WTC11 (cell line): Measurements from ENCODE around the gene METRN. TPM values are rescaled to one million over a fixed set of nuclear protein-coding genes. Genes with fewer than 3 reads are reported as not detected.

Experiments used
- ATAC-seq: fragments of 200-7000 bp; cut with Tn5 transposase; 2 replicates; pipeline ENCODE4 v1.10.0; 2021; ENCODE audit warnings: mild to moderate bottlenecking, moderate library complexity
- CTCF ChIA-PET: fragments of 300-600 bp; sonication (Branson Sonifier 250); formaldehyde crosslinking; loops from one replicate; lab custom pipeline; 2021; ENCODE audit warnings: antibody characterized with exemption; lab: Charles Lee
- POLR2A ChIA-PET: fragments of 350-600 bp; sonication (Branson Sonifier 250); formaldehyde crosslinking; loops from one replicate; lab custom pipeline; 2021; ENCODE audit warnings: antibody characterized with exemption; lab: Charles Lee
- DNase-seq: peaks from one replicate; pipeline ENCODE4 v3.0.0; 2021; ENCODE audit warnings: low spot score
- H3K27ac Mint-ChIP-seq: 2 replicates; pipeline ENCODE4 v1.8.0; 2021; ENCODE audit warnings: mixed read lengths
- H3K27me3 Mint-ChIP-seq: 2 replicates; pipeline ENCODE4 v1.8.0; 2021; ENCODE audit warnings: low read depth, mild to moderate bottlenecking, moderate library complexity, mixed read lengths
- H3K36me3 Mint-ChIP-seq: 2 replicates; pipeline ENCODE4 v1.8.0; 2021; ENCODE audit warnings: mixed read lengths
- H3K4me1 Mint-ChIP-seq: 2 replicates; pipeline ENCODE4 v1.8.0; 2022; ENCODE audit warnings: mixed read lengths
- H3K4me3 Mint-ChIP-seq: 2 replicates; pipeline ENCODE4 v1.8.0; 2021; ENCODE audit warnings: mild to moderate bottlenecking, moderate library complexity, mixed read lengths
- H3K9me3 Mint-ChIP-seq: 2 replicates; pipeline ENCODE4 v1.8.0; 2021; ENCODE audit warnings: mixed read lengths
- GTF2I ChIP-seq: fragments of 250-450 bp; sonication (Bioruptor Pico); conservative IDR thresholded peaks from 2 replicates; pipeline ENCODE4 v1.4.0; 2021; ENCODE audit warnings: mild to moderate bottlenecking
- HMGA2 ChIP-seq: fragments of 250-450 bp; sonication (Bioruptor Pico); IDR thresholded peaks from 2 replicates; pipeline ENCODE4 v1.4.0; 2021; ENCODE audit warnings: mild to moderate bottlenecking, moderate library complexity
- IRF1 ChIP-seq: sonication (generic); formaldehyde crosslinking; IDR thresholded peaks from 2 replicates; pipeline ENCODE4 v1.8.0; 2023; ENCODE audit warnings: missing genetic modification reagents
- MXD4 ChIP-seq: fragments of 250-450 bp; sonication (Bioruptor Pico); IDR thresholded peaks from 2 replicates; pipeline ENCODE4 v1.8.0; 2021; ENCODE audit warnings: mild to moderate bottlenecking, moderate library complexity, borderline replicate concordance
- PREB ChIP-seq: sonication (generic); formaldehyde crosslinking; IDR thresholded peaks from 2 replicates; pipeline ENCODE4 v1.8.1; 2022; ENCODE audit warnings: mild to moderate bottlenecking, missing genetic modification reagents, moderate library complexity, borderline replicate concordance
- SMAD4 ChIP-seq: sonication (generic); formaldehyde crosslinking; IDR thresholded peaks from 2 replicates; pipeline ENCODE4 v1.8.0; 2022; ENCODE audit warnings: mild to moderate bottlenecking, missing genetic modification reagents
- TCF7 ChIP-seq: sonication (generic); formaldehyde crosslinking; IDR thresholded peaks from 2 replicates; pipeline ENCODE4 v1.8.0; 2022; ENCODE audit warnings: mild to moderate bottlenecking, low read depth, missing genetic modification reagents, moderate library complexity
- TEAD4 ChIP-seq: sonication (generic); formaldehyde crosslinking; IDR thresholded peaks from 2 replicates; pipeline ENCODE4 v1.8.0; 2022; ENCODE audit warnings: mild to moderate bottlenecking, missing genetic modification reagents
- ZNF671 ChIP-seq: fragments of 250-450 bp; sonication (Bioruptor Pico); IDR thresholded peaks from 2 replicates; pipeline ENCODE4 v1.8.0; 2021; ENCODE audit warnings: mild to moderate bottlenecking
- total RNA-seq: library from RNA; stranded (reverse); gene quantifications from 3 replicates; pipeline ENCODE4 v1.2.3, GENCODE V29; 2021
- TF ChIP-seq, protein P1 (sequence below): sonication (generic); formaldehyde crosslinking; IDR thresholded peaks from 2 replicates; pipeline ENCODE4 v1.8.0; 2022; ENCODE audit warnings: missing genetic modification reagents
- TF ChIP-seq, protein P2 (sequence below): sonication (generic); formaldehyde crosslinking; IDR thresholded peaks from 2 replicates; pipeline ENCODE4 v1.8.1; 2022; ENCODE audit warnings: low read depth, mild to moderate bottlenecking, moderate library complexity, missing genetic modification reagents, borderline replicate concordance

The METRN gene
- total RNA-seq, 1 experiment from 2014 or later, result 30.9 TPM

GRCh38 chr16:670485-671352 is 44.2 kb upstream of the METRN start:
- H3K36me3 Mint-ChIP-seq, result peaks cover 11% of the 10 kb centered on the region
- H3K4me1 Mint-ChIP-seq, result peaks cover 7% of the 10 kb centered on the region
- DNase-seq (no peak), ATAC-seq (no peak)
- H3K27ac Mint-ChIP-seq, result no peak overlapping the region
- ChIA-PET CTCF (interaction anchor here (1.4 kb wide), 1 partner anchor 22 kb away, joined by 3 read pairs; no protein-coding TSS in a partner anchor), POLR2A (no interaction called here)
- no peak overlapping the region for H3K4me3 Mint-ChIP-seq
- H3K9me3 Mint-ChIP-seq, result no peaks in the 10 kb centered on the region
- H3K27me3 Mint-ChIP-seq, result no peaks in the 10 kb centered on the region
- TF ChIP-seq SMAD4 (CRISPR knock-in tag), result no peak
- TF ChIP-seq, protein P1, sequence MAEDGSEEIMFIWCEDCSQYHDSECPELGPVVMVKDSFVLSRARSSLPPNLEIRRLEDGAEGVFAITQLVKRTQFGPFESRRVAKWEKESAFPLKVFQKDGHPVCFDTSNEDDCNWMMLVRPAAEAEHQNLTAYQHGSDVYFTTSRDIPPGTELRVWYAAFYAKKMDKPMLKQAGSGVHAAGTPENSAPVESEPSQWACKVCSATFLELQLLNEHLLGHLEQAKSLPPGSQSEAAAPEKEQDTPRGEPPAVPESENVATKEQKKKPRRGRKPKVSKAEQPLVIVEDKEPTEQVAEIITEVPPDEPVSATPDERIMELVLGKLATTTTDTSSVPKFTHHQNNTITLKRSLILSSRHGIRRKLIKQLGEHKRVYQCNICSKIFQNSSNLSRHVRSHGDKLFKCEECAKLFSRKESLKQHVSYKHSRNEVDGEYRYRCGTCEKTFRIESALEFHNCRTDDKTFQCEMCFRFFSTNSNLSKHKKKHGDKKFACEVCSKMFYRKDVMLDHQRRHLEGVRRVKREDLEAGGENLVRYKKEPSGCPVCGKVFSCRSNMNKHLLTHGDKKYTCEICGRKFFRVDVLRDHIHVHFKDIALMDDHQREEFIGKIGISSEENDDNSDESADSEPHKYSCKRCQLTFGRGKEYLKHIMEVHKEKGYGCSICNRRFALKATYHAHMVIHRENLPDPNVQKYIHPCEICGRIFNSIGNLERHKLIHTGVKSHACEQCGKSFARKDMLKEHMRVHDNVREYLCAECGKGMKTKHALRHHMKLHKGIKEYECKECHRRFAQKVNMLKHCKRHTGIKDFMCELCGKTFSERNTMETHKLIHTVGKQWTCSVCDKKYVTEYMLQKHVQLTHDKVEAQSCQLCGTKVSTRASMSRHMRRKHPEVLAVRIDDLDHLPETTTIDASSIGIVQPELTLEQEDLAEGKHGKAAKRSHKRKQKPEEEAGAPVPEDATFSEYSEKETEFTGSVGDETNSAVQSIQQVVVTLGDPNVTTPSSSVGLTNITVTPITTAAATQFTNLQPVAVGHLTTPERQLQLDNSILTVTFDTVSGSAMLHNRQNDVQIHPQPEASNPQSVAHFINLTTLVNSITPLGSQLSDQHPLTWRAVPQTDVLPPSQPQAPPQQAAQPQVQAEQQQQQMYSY (CRISPR knock-in tag), result 0 out of 2 replicates have a peak, but pooled peaks have one; percentile 15

GRCh38 chr16:671353-672131 is 43.4 kb upstream of the METRN start:
- H3K27ac Mint-ChIP-seq, result no peak overlapping the region
- H3K4me3 Mint-ChIP-seq, result no peak overlapping the region
- ChIA-PET CTCF (interaction anchor here (0.7 to 1.4 kb wide), 2 partner anchors 11 to 23 kb away, joined by 3 to 4 read pairs; no protein-coding TSS in a partner anchor), POLR2A (no interaction called here)
- no peaks in the 10 kb centered on the region for H3K9me3 Mint-ChIP-seq
- ATAC-seq (no peak), DNase-seq (no peak)
- H3K4me1 Mint-ChIP-seq, result peaks cover 7% of the 10 kb centered on the region
- no peaks in the 10 kb centered on the region for H3K27me3 Mint-ChIP-seq
- no peak for TF ChIP-seq ZNF671 (CRISPR knock-in tag)
- TF ChIP-seq MXD4 (CRISPR knock-in tag), result no peak
- no peak for TF ChIP-seq TEAD4 (CRISPR knock-in tag)
- TF ChIP-seq, protein P1 (CRISPR knock-in tag), result no peak
- no peak for TF ChIP-seq TCF7 (CRISPR knock-in tag)
- TF ChIP-seq, protein P2, sequence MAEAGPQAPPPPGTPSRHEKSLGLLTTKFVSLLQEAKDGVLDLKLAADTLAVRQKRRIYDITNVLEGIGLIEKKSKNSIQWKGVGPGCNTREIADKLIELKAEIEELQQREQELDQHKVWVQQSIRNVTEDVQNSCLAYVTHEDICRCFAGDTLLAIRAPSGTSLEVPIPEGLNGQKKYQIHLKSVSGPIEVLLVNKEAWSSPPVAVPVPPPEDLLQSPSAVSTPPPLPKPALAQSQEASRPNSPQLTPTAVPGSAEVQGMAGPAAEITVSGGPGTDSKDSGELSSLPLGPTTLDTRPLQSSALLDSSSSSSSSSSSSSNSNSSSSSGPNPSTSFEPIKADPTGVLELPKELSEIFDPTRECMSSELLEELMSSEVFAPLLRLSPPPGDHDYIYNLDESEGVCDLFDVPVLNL (CRISPR knock-in tag), result no peak
- TF ChIP-seq GTF2I (CRISPR knock-in tag), result no peak
- no peak for TF ChIP-seq HMGA2
- no peak for TF ChIP-seq IRF1 (CRISPR knock-in tag)
- TF ChIP-seq PREB, result no peak
- peaks cover 11% of the 10 kb centered on the region for H3K36me3 Mint-ChIP-seq
